Neural cell (in vitro differentiated cells): ENCODE data around the gene NAV1. TPM values are rescaled to one million over a fixed set of nuclear protein-coding genes. Genes with fewer than 3 reads are reported as not detected.

Experiments
- H2AFZ ChIP-seq: fragments of 200-600, 300-800 bp; sonication (generic), shearing (Covaris generic); 2 replicates; pipeline ENCODE4 v1.6.0; 2014; ENCODE audit warnings: low read depth, mild to moderate bottlenecking, antibody characterized with exemption, low read length, moderate library complexity
- H3F3A ChIP-seq: fragments of 200-600 bp; shearing (Covaris generic); 2 replicates; pipeline ENCODE4 v1.6.1; 2016; ENCODE audit warnings: mild to moderate bottlenecking, moderate library complexity, mixed read lengths, antibody characterized with exemption, low read length; ENCODE audit not compliant: insufficient read depth, poor library complexity, severe bottlenecking
- H3K27ac ChIP-seq: fragments of 200-600, 300-800 bp; sonication (generic), shearing (Covaris generic); 2 replicates; pipeline ENCODE4 v1.5.1; 2014; ENCODE audit warnings: mild to moderate bottlenecking, low read length, moderate library complexity
- H3K27me3 ChIP-seq: fragments of 300-800, 200-600 bp; sonication (generic), shearing (Covaris generic); 2 replicates; pipeline ENCODE4 v1.6.0; 2014; ENCODE audit warnings: mild to moderate bottlenecking, low read depth, low read length, moderate library complexity; ENCODE audit not compliant: insufficient read depth
- H3K36me3 ChIP-seq: fragments of 300-800, 200-600 bp; sonication (generic), shearing (Covaris generic); 2 replicates; pipeline ENCODE4 v1.5.1; 2014; ENCODE audit warnings: mild to moderate bottlenecking, antibody characterized with exemption, low read length, moderate library complexity; ENCODE audit not compliant: insufficient read depth
- H3K4me2 ChIP-seq: fragments of 300-800, 200-600 bp; sonication (generic), shearing (Covaris generic); 2 replicates; pipeline ENCODE4 v1.6.0; 2014; ENCODE audit warnings: mild to moderate bottlenecking, low read length
- H3K4me3 ChIP-seq: fragments of 300-800, 200-600 bp; sonication (generic), shearing (Covaris generic); 2 replicates; pipeline ENCODE4 v1.5.1; 2014; ENCODE audit warnings: mild to moderate bottlenecking, low read length, moderate library complexity
- H3K79me2 ChIP-seq: fragments of 200-600 bp; shearing (Covaris generic); replicated peaks from 2 replicates; pipeline ENCODE4 v1.6.0; 2014; ENCODE audit warnings: mild to moderate bottlenecking, low read length, moderate library complexity; ENCODE audit not compliant: insufficient read depth
- H3K9ac ChIP-seq: fragments of 300-800, 200-600 bp; sonication (generic), shearing (Covaris generic); 2 replicates; pipeline ENCODE4 v1.6.1; 2016; ENCODE audit warnings: mild to moderate bottlenecking, low read length, mixed read lengths
- H3K9me2 ChIP-seq: fragments of 200-600 bp; shearing (Covaris generic); 2 replicates; pipeline ENCODE4 v1.6.1; 2016; ENCODE audit warnings: mild to moderate bottlenecking, low read length, mixed read lengths; ENCODE audit not compliant: insufficient read depth
- H3K9me3 ChIP-seq: fragments of 200-600, 300-800 bp; sonication (generic), shearing (Covaris generic); 2 replicates; pipeline ENCODE4 v1.6.1; 2016; ENCODE audit warnings: mild to moderate bottlenecking, mixed run types, low read length, moderate library complexity, mixed read lengths
- H4K20me1 ChIP-seq: fragments of 200-600 bp; shearing (Covaris generic); 2 replicates; pipeline ENCODE4 v1.6.1; 2016; ENCODE audit warnings: mild to moderate bottlenecking, mixed run types; ENCODE audit not compliant: insufficient read depth
- CTCF ChIP-seq: fragments of 450-650 bp; IDR thresholded peaks from 2 replicates; pipeline ENCODE4 v1.5.1; 2014; ENCODE audit warnings: antibody characterized with exemption, mild to moderate bottlenecking, moderate library complexity; ENCODE audit not compliant: poor library complexity, severe bottlenecking
- EP300 ChIP-seq: fragments of 450-650 bp; conservative IDR thresholded peaks from 2 replicates; pipeline ENCODE4 v1.6.1; 2014; ENCODE audit warnings: antibody characterized with exemption, mild to moderate bottlenecking, moderate library complexity; ENCODE audit not compliant: poor library complexity, severe bottlenecking
- EZH2 ChIP-seq: fragments of 200-600, 300-800 bp; shearing (Covaris generic), sonication (generic); IDR thresholded peaks from 2 replicates; pipeline ENCODE4 v1.6.1; 2014; ENCODE audit warnings: antibody characterized with exemption, low read length, borderline replicate concordance, mild to moderate bottlenecking; ENCODE audit not compliant: insufficient read depth, poor library complexity, severe bottlenecking
- MXI1 ChIP-seq: fragments of 450-650 bp; conservative IDR thresholded peaks from 2 replicates; pipeline ENCODE4 v1.6.1; 2014; ENCODE audit warnings: antibody characterized with exemption, mild to moderate bottlenecking; ENCODE audit not compliant: poor library complexity, severe bottlenecking
- POLR2AphosphoS5 ChIP-seq: IDR thresholded peaks from 2 replicates; pipeline ENCODE4 v1.6.1; 2012
- RAD21 ChIP-seq: fragments of 450-650 bp; conservative IDR thresholded peaks from 2 replicates; pipeline ENCODE4 v1.6.1; 2014; ENCODE audit warnings: antibody characterized with exemption, mild to moderate bottlenecking, moderate library complexity
- REST ChIP-seq: IDR thresholded peaks from 2 replicates; pipeline ENCODE4 v1.6.1; 2012; ENCODE audit warnings: borderline replicate concordance
- SMC3 ChIP-seq: fragments of 450-650 bp; conservative IDR thresholded peaks from 2 replicates; pipeline ENCODE4 v1.6.1; 2014; ENCODE audit warnings: antibody characterized with exemption, mild to moderate bottlenecking, moderate library complexity; ENCODE audit not compliant: poor library complexity
- TAF1 ChIP-seq: IDR thresholded peaks from 2 replicates; pipeline ENCODE4 v1.6.1; 2012; ENCODE audit warnings: low read depth
- polyA plus RNA-seq: library from polyadenylated mRNA; depleted of rRNA; stranded (reverse); fragments of >200 nt; gene quantifications from 2 replicates; pipeline ENCODE4 v1.2.3, GENCODE V29; 2014

The NAV1 gene
- polyA plus RNA-seq, 1 donor from 2014 or later, result 33.2 TPM

GRCh38 chr1:201563406-201563780, 24.5 kb downstream of the NAV1 start:
- no peaks in the 10 kb centered on the region for H3K79me2 ChIP-seq
- no peak overlapping the region for H3K9ac ChIP-seq
- no peaks in the 10 kb centered on the region for H3K36me3 ChIP-seq
- no peak overlapping the region for H3K27ac ChIP-seq
- no peaks in the 10 kb centered on the region for H4K20me1 ChIP-seq
- no peaks in the 10 kb centered on the region for H3F3A ChIP-seq
- no peak overlapping the region for H3K4me3 ChIP-seq
- no peak overlapping the region for H2AFZ ChIP-seq
- no peaks in the 10 kb centered on the region for H3K27me3 ChIP-seq
- no peaks in the 10 kb centered on the region for H3K9me3 ChIP-seq
- TF ChIP-seq RAD21 (no peak), POLR2AphosphoS5 (no peak), MXI1 (no peak), CTCF (no peak), EP300 (no peak), SMC3 (no peak), REST (no peak), TAF1 (no peak), EZH2 (no peak)
- no peak overlapping the region for H3K4me2 ChIP-seq
- no peaks in the 10 kb centered on the region for H3K9me2 ChIP-seq

- no peak overlapping the region for H2AFZ ChIP-seq
- H3K4me2 ChIP-seq, result no peak overlapping the region
- H3F3A ChIP-seq, result no peaks in the 10 kb centered on the region
- no peak overlapping the region for H3K27ac ChIP-seq
- no peaks in the 10 kb centered on the region for H3K27me3 ChIP-seq
- no peak for TF ChIP-seq MXI1
- TF ChIP-seq TAF1, result no peak
- TF ChIP-seq REST, result no peak
- no peak for TF ChIP-seq RAD21
- H4K20me1 ChIP-seq, result no peaks in the 10 kb centered on the region
- no peaks in the 10 kb centered on the region for H3K79me2 ChIP-seq
- H3K9ac ChIP-seq, result no peak overlapping the region
- H3K4me3 ChIP-seq, result no peak overlapping the region
- H3K36me3 ChIP-seq, result no peaks in the 10 kb centered on the region
- no peaks in the 10 kb centered on the region for H3K9me3 ChIP-seq
- H3K9me2 ChIP-seq, result no peaks in the 10 kb centered on the region
These were observed 25.0 kb downstream of the NAV1 start for GRCh38 chr1:201563941-201564340.
